ENCODE data around the gene PRKCA.

DNA sequence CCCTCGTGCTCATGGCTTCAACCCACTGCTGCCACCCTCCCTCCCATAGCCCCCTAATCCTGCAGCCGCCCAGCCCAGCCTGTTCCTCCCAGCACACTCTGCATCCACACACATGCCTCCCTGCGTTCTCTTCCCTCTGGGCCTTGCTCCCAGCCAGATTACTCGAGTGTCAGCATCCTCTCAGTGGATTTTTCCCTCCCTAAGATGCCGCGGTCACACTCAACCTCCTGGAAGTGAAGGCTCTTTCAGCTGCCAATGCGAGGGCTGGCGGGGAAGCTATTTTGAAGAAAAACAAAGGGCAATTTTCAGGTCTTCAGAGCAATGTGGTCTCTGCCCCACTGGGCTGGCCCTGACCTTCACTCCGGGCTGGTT lies 509.3 kb downstream of the PRKCA start:
- TF ChIP-seq CTCF (IDR thresholded peaks at IDR 0.05) (no peak), POLR2AphosphoS5 (IDR thresholded peaks at IDR 0.05) (no peak), POLR2A (IDR thresholded peaks at IDR 0.05) (no peak)
